Measurements from ENCODE around the gene ADGRL4. TPM values are rescaled to one million over a fixed set of nuclear protein-coding genes. Genes with fewer than 3 reads are reported as not detected.
A peak's percentile ranks its signal among the peaks of the same experiment; 100 is the strongest.

The ADGRL4 gene
- total RNA-seq, 1 donor from 2014 or later, result 19.6 TPM

DNA sequence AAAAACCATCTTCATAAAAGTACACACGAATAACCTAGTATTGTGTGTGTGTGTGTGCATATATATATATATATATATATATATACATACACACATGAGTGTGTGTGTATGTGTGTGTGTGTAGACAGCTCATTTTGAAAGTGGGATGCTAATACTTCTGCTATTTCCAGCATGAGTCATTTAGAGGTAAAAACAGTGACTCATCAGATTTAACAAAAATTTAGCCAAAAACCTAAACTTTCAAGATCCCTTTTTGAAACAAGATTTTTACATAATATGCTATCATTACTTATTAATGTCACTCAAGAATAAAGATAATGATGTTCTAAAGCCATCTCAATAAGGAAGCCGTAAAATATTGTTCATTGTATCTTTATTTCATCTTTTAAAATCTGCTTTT lies 35.6 kb upstream of the ADGRL4 start:
- no peak overlapping the region for H3K4me3 Mint-ChIP-seq (ENCODE audit: unreplicated experiment)
- FAIRE-seq, result peak; percentile 89
- H3K9me3 Mint-ChIP-seq (ENCODE audit: unreplicated experiment), result peaks cover 18% of the 10 kb centered on the region

DNA sequence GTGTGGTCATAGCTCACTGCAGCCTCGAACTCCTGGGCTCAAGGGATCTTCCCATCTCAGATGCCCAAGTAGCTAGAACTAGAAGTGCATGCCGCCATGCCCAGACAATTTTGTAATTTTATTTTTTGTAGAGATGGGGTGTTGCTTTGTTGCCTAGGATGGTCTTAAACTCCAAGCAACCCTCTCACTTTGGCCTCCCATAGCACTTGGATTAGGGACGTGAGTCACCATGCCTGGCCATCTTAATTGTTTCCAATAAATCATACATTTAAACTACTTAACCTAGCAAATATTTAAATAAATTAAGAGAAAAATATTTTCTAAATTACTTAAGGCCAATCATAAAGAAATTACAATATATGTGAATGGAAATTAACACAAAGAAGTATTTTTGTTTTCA lies 35.1 kb upstream of the ADGRL4 start:
- no peak overlapping the region for H3K9ac ChIP-seq (ENCODE audit: low read length)
- no peak overlapping the region for H2AFZ ChIP-seq (ENCODE audit: low read depth, low read length)
- H3K4me3 ChIP-seq (ENCODE audit: insufficient read depth, low read depth, low read length), result no peak overlapping the region
- no peaks in the 10 kb centered on the region for H3K79me2 ChIP-seq (ENCODE audit: insufficient read depth, low read length)
- no peaks in the 10 kb centered on the region for H3K27me3 ChIP-seq (ENCODE audit: insufficient read depth, low read length)
- H3K27ac ChIP-seq (ENCODE audit: low read depth, low read length), result no peak overlapping the region
- peaks cover 15% of the 10 kb centered on the region for H3K4me1 Mint-ChIP-seq (ENCODE audit: low read depth, unreplicated experiment)
- H3K9me3 Mint-ChIP-seq (ENCODE audit: unreplicated experiment), result peaks cover 21% of the 10 kb centered on the region
- H3K27me3 Mint-ChIP-seq (ENCODE audit: low read depth, unreplicated experiment), result no peaks in the 10 kb centered on the region
- no peak overlapping the region for H3K4me2 ChIP-seq (ENCODE audit: low read length)
- H3K9me3 ChIP-seq (ENCODE audit: insufficient read depth, low read depth, low read length), result peaks cover 6% of the 10 kb centered on the region
- no peaks in the 10 kb centered on the region for H4K20me1 ChIP-seq (ENCODE audit: insufficient read depth, low read length)
- H3K36me3 ChIP-seq (ENCODE audit: insufficient read depth, low read length), result no peaks in the 10 kb centered on the region
- FAIRE-seq (no peak), DNase-seq (ENCODE audit: low read depth) (peak; percentile 7)
- H3K27ac Mint-ChIP-seq (ENCODE audit: unreplicated experiment), result no peak overlapping the region
- TF ChIP-seq EZH2 (IDR thresholded peaks at IDR 0.05; ENCODE audit: insufficient read depth, low read length), result no peak
- TF ChIP-seq, protein P1, sequence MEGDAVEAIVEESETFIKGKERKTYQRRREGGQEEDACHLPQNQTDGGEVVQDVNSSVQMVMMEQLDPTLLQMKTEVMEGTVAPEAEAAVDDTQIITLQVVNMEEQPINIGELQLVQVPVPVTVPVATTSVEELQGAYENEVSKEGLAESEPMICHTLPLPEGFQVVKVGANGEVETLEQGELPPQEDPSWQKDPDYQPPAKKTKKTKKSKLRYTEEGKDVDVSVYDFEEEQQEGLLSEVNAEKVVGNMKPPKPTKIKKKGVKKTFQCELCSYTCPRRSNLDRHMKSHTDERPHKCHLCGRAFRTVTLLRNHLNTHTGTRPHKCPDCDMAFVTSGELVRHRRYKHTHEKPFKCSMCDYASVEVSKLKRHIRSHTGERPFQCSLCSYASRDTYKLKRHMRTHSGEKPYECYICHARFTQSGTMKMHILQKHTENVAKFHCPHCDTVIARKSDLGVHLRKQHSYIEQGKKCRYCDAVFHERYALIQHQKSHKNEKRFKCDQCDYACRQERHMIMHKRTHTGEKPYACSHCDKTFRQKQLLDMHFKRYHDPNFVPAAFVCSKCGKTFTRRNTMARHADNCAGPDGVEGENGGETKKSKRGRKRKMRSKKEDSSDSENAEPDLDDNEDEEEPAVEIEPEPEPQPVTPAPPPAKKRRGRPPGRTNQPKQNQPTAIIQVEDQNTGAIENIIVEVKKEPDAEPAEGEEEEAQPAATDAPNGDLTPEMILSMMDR (IDR thresholded peaks at IDR 0.05; ENCODE audit: insufficient read depth, low read depth, low read length), result no peak
- peaks cover 10% of the 10 kb centered on the region for H3K4me1 ChIP-seq (ENCODE audit: insufficient read depth, low read length)
- H3K36me3 Mint-ChIP-seq (ENCODE audit: low read depth, unreplicated experiment), result no peaks in the 10 kb centered on the region
- H3K4me3 Mint-ChIP-seq (ENCODE audit: unreplicated experiment), result no peak overlapping the region

More for the DNA sequence above, 35.6 kb upstream of the ADGRL4 start:
- no peaks in the 10 kb centered on the region for H3K36me3 Mint-ChIP-seq (ENCODE audit: low read depth, unreplicated experiment)
- Histone ChIP-seq H3K9me3 (ENCODE audit: insufficient read depth, low read depth, low read length) (peaks cover 3% of the 10 kb centered on the region), H3K4me2 (ENCODE audit: low read length) (no peak overlapping the region), H3K4me1 (ENCODE audit: insufficient read depth, low read length) (peaks cover 10% of the 10 kb centered on the region), H4K20me1 (ENCODE audit: insufficient read depth, low read length) (no peaks in the 10 kb centered on the region), H3K79me2 (ENCODE audit: insufficient read depth, low read length) (no peaks in the 10 kb centered on the region), H3K4me3 (ENCODE audit: insufficient read depth, low read depth, low read length) (no peak overlapping the region), H3K36me3 (ENCODE audit: insufficient read depth, low read length) (no peaks in the 10 kb centered on the region), H3K27me3 (ENCODE audit: insufficient read depth, low read length) (no peaks in the 10 kb centered on the region), H3K27ac (ENCODE audit: low read depth, low read length) (peak overlapping the region; percentile 44), H3K9ac (ENCODE audit: low read length) (no peak overlapping the region), H2AFZ (ENCODE audit: low read depth, low read length) (no peak overlapping the region)
- H3K27me3 Mint-ChIP-seq (ENCODE audit: low read depth, unreplicated experiment), result no peaks in the 10 kb centered on the region
- peak overlapping the region; percentile 69 for H3K27ac Mint-ChIP-seq (ENCODE audit: unreplicated experiment)
- H3K4me1 Mint-ChIP-seq (ENCODE audit: low read depth, unreplicated experiment), result peaks cover 15% of the 10 kb centered on the region
- peak; percentile 81 for DNase-seq (ENCODE audit: low read depth)
- no peak for TF ChIP-seq EZH2 (IDR thresholded peaks at IDR 0.05; ENCODE audit: insufficient read depth, low read length)
- TF ChIP-seq, protein P1 (IDR thresholded peaks at IDR 0.05; ENCODE audit: insufficient read depth, low read depth, low read length), result no peak

DNA sequence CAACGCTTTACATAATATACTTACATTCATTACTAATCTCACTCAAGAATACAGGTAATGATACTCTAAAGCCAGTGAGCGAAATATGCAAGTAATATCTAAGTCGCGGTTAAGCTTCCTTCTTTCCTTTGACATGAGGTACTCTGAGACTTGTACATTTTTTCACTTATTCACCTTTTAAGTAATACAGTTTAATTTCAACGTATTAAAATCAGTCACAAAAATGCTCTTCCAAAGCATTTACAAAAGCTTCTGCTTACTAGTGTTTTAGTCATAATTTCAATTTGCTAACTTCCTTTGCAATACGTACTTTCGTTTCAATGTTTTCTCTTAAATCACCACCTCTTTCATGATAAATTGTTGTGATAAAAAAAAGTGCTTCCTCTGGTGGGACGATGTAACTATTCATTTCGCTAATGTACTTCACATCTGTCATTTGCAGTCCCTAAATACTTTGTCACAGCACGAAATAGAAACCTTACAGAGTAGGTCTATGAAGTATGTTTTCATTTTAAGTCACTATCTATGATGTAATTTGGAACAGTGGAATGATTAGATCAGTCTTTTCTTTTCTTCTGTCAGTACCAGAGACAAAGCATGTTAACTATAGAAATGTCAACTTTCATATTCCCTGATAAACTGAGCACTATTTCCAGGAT lies 34.0 kb upstream of the ADGRL4 start:
- peak; percentile 3 for DNase-seq (ENCODE audit: low read depth)
- peak; percentile 70 for FAIRE-seq
- H3K9me3 Mint-ChIP-seq (ENCODE audit: unreplicated experiment), result peaks cover 23% of the 10 kb centered on the region

More for the DNA sequence above, 34.0 kb upstream of the ADGRL4 start:
- peaks cover 15% of the 10 kb centered on the region for H3K4me1 Mint-ChIP-seq (ENCODE audit: low read depth, unreplicated experiment)
- Histone ChIP-seq H3K4me1 (ENCODE audit: insufficient read depth, low read length) (peaks cover 10% of the 10 kb centered on the region), H3K27me3 (ENCODE audit: insufficient read depth, low read length) (no peaks in the 10 kb centered on the region), H2AFZ (ENCODE audit: low read depth, low read length) (peak overlapping the region; percentile 14), H3K9me3 (ENCODE audit: insufficient read depth, low read depth, low read length) (peaks cover 6% of the 10 kb centered on the region), H4K20me1 (ENCODE audit: insufficient read depth, low read length) (no peaks in the 10 kb centered on the region), H3K36me3 (ENCODE audit: insufficient read depth, low read length) (no peaks in the 10 kb centered on the region), H3K79me2 (ENCODE audit: insufficient read depth, low read length) (no peaks in the 10 kb centered on the region), H3K4me2 (ENCODE audit: low read length) (peak overlapping the region; percentile 72), H3K9ac (ENCODE audit: low read length) (peak overlapping the region; percentile 1), H3K4me3 (ENCODE audit: insufficient read depth, low read depth, low read length) (peak overlapping the region; percentile 34), H3K27ac (ENCODE audit: low read depth, low read length) (no peak overlapping the region)
- TF ChIP-seq, protein P1 (IDR thresholded peaks at IDR 0.05; ENCODE audit: insufficient read depth, low read depth, low read length), result no peak
- no peak for TF ChIP-seq EZH2 (IDR thresholded peaks at IDR 0.05; ENCODE audit: insufficient read depth, low read length)
- no peak overlapping the region for H3K27ac Mint-ChIP-seq (ENCODE audit: unreplicated experiment)
- H3K27me3 Mint-ChIP-seq (ENCODE audit: low read depth, unreplicated experiment), result no peaks in the 10 kb centered on the region
- H3K36me3 Mint-ChIP-seq (ENCODE audit: low read depth, unreplicated experiment), result no peaks in the 10 kb centered on the region
- no peak overlapping the region for H3K4me3 Mint-ChIP-seq (ENCODE audit: unreplicated experiment)
